IMR-90 (cell line): ENCODE data around the gene NHP2. TPM values are rescaled to one million over a fixed set of nuclear protein-coding genes. Genes with fewer than 3 reads are reported as not detected.

Experiments
- ATAC-seq: fragments of 200-7000 bp; cut with Tn5 transposase; 2 replicates; pipeline ENCODE4 v1.9.1; 2020; ENCODE audit warnings: low read depth, mild to moderate bottlenecking, moderate library complexity
- BruUV-seq: library from RNA; stranded (reverse); fragments of 400-500 nt; replicated peaks from 2 replicates; lab custom pipeline; 2021; lab: Mats Ljungman, UMichigan
- CTCF ChIA-PET: fragments of 300-600 bp; formaldehyde crosslinking; extraction: SDS; loops from one replicate; lab custom pipeline; 2021; ENCODE audit warnings: antibody characterized with exemption; lab: Yijun Ruan, JAX
- POLR2A ChIA-PET: fragments of 300-600 bp; sonication (Branson Sonifier 250); formaldehyde crosslinking; loops from one replicate; lab custom pipeline; 2022; ENCODE audit warnings: antibody characterized with exemption; ENCODE audit not compliant: unreplicated experiment; lab: Charles Lee
- DNase-seq: peaks from one replicate; pipeline ENCODE4 v3.0.0; 2013
- H2AFZ ChIP-seq: replicated peaks from 2 replicates; pipeline ENCODE3; 2013; ENCODE audit warnings: low read length, mild to moderate bottlenecking; ENCODE audit not compliant: poor library complexity
- H2AK5ac ChIP-seq: 2 replicates; pipeline ENCODE4 v1.6.1; 2013; ENCODE audit warnings: low read depth, low read length, inconsistent platforms
- H2AK9ac ChIP-seq: replicated peaks from 2 replicates; pipeline ENCODE3; 2013; ENCODE audit warnings: mild to moderate bottlenecking, low read depth, low read length, moderate library complexity; ENCODE audit not compliant: poor library complexity
- H2BK120ac ChIP-seq: 2 replicates; pipeline ENCODE4 v1.6.1; 2013; ENCODE audit warnings: low read depth, low read length, inconsistent platforms
- H2BK15ac ChIP-seq: 3 replicates; pipeline ENCODE4 v1.6.1; 2013; ENCODE audit warnings: low read depth, low read length, inconsistent platforms
- H2BK20ac ChIP-seq: 2 replicates; pipeline ENCODE4 v1.6.1; 2013; ENCODE audit warnings: low read depth, mild to moderate bottlenecking, inconsistent platforms, low read length, moderate library complexity
- H2BK5ac ChIP-seq: 2 replicates; pipeline ENCODE4 v1.6.1; 2013; ENCODE audit warnings: mild to moderate bottlenecking, low read depth, low read length, inconsistent platforms; ENCODE audit not compliant: poor library complexity, severe bottlenecking
- H3K14ac ChIP-seq: replicated peaks from 2 replicates; pipeline ENCODE4 v1.6.1; 2013; ENCODE audit warnings: low read depth, low read length, inconsistent platforms
- H3K18ac ChIP-seq: 2 replicates; pipeline ENCODE4 v1.6.1; 2013; ENCODE audit warnings: low read depth, low read length, control low read depth
- H3K23ac ChIP-seq: 2 replicates; pipeline ENCODE4 v1.6.1; 2013; ENCODE audit warnings: low read depth, low read length, inconsistent platforms
- H3K27ac ChIP-seq: 2 replicates; pipeline ENCODE4 v1.5.1; 2013; ENCODE audit warnings: mild to moderate bottlenecking, control low read depth, low read length; ENCODE audit not compliant: insufficient read depth
- H3K27me3 ChIP-seq: 2 replicates; pipeline ENCODE4 v1.6.1; 2013; ENCODE audit warnings: low read length; ENCODE audit not compliant: control insufficient read depth, insufficient read depth
- H3K36me3 ChIP-seq: 2 replicates; pipeline ENCODE4 v1.6.1; 2013; ENCODE audit warnings: low read length, mixed read lengths; ENCODE audit not compliant: control insufficient read depth, insufficient read depth
- H3K4ac ChIP-seq: 2 replicates; pipeline ENCODE4 v1.6.1; 2013; ENCODE audit warnings: low read depth, low read length, inconsistent platforms
- H3K4me1 ChIP-seq: 2 replicates; pipeline ENCODE4 v1.6.1; 2013; ENCODE audit warnings: low read length, mixed read lengths; ENCODE audit not compliant: control insufficient read depth, insufficient read depth
- H3K4me2 ChIP-seq: 2 replicates; pipeline ENCODE4 v1.6.1; 2013; ENCODE audit warnings: low read depth, mild to moderate bottlenecking, control low read depth, low read length, moderate library complexity
- H3K4me3 ChIP-seq: 2 replicates; pipeline ENCODE4 v1.5.1; 2013; ENCODE audit warnings: low read depth, mild to moderate bottlenecking, control low read depth, low read length, moderate library complexity; ENCODE audit not compliant: insufficient read depth
- H3K56ac ChIP-seq: 2 replicates; pipeline ENCODE4 v1.6.1; 2013; ENCODE audit warnings: low read length, inconsistent platforms; ENCODE audit not compliant: insufficient read depth; ENCODE audit errors: extremely low read depth
- H3K79me1 ChIP-seq, 2 experiments: 2 replicates each; pipeline ENCODE4 v1.6.1; 2013; ENCODE audit warnings: low read length in 2 of 2, inconsistent platforms in 1 of 2, low read depth in 1 of 2
- H3K9ac ChIP-seq: 2 replicates; pipeline ENCODE4 v1.6.1; 2013; ENCODE audit warnings: low read depth, low read length, control low read depth
- H3K9me1 ChIP-seq: 2 replicates; pipeline ENCODE4 v1.6.1; 2013; ENCODE audit warnings: low read length, inconsistent platforms; ENCODE audit not compliant: insufficient read depth
- H3K9me3 ChIP-seq: 2 replicates; pipeline ENCODE4 v1.6.1; 2013; ENCODE audit warnings: low read length; ENCODE audit not compliant: control insufficient read depth, insufficient read depth
- H4K20me1 ChIP-seq: 2 replicates; pipeline ENCODE4 v1.6.1; 2013; ENCODE audit warnings: low read length, inconsistent platforms; ENCODE audit not compliant: insufficient read depth
- H4K5ac ChIP-seq: 2 replicates; pipeline ENCODE4 v1.6.1; 2013; ENCODE audit warnings: mild to moderate bottlenecking, low read depth, low read length, control low read depth
- H4K8ac ChIP-seq, 2 experiments: 2 replicates each; pipeline ENCODE4 v1.6.1; 2013; ENCODE audit warnings: low read depth in 2 of 2, low read length in 2 of 2, control low read depth in 1 of 2, inconsistent platforms in 1 of 2
- H4K91ac ChIP-seq: 2 replicates; pipeline ENCODE4 v1.6.1; 2013; ENCODE audit warnings: low read depth, low read length, inconsistent platforms; ENCODE audit not compliant: insufficient read depth
- MAFK ChIP-seq: IDR thresholded peaks from 2 replicates; pipeline ENCODE4 v1.6.1; 2012; ENCODE audit warnings: low read depth, low read length, improper control_type of control experiment
- MXI1 ChIP-seq: IDR thresholded peaks from 2 replicates; pipeline ENCODE4 v1.6.1; 2012; ENCODE audit warnings: low read depth, mild to moderate bottlenecking, low read length, moderate library complexity, borderline replicate concordance
- RAD21 ChIP-seq: IDR thresholded peaks from 2 replicates; pipeline ENCODE4 v1.6.1; 2012; ENCODE audit warnings: low read length, improper control_type of control experiment
- WGBS, 2 experiments: methylation state at CpG; one replicate each; pipeline versions ENCODE4 v1.1.5 to v1.1.7; 2013; ENCODE audit warnings: missing lambda C conversion rate in 2 of 2; ENCODE audit not compliant: insufficient read length in 1 of 2; ENCODE audit errors: extremely low coverage in 2 of 2; 5-methylcytosine and 5-hydroxymethylcytosine counted together
- dilution Hi-C: fragments of 300-500 bp; cut with HindIII; formaldehyde crosslinking; loops from one replicate; pipeline ENCODE4 v1.14.3; 2018; ENCODE audit warnings: low sequenced_read_pairs; ENCODE audit not compliant: unreplicated experiment
- in situ Hi-C: fragments of 300-500 bp; cut with MboI; formaldehyde crosslinking; loops from 3 replicates; pipeline ENCODE4 v1.14.3; 2019; ENCODE audit warnings: low sequenced_read_pairs, inconsistent platforms, mixed read lengths
- intact Hi-C: fragments of 100-400 bp; cut with micrococcal nuclease; formaldehyde crosslinking; loops from 2 replicates; pipeline ENCODE4 v1.10.0; 2022
- polyA plus RNA-seq, 3 experiments: library from polyadenylated mRNA; depleted of rRNA; stranded (reverse); fragments of >200 nt; gene quantifications; 2 replicates each; pipeline ENCODE4 v1.2.3, GENCODE V29; 2012; ENCODE audit warnings: low replicate concordance in 1 of 3
- total RNA-seq: library from RNA; depleted of rRNA; stranded (reverse); fragments of >200 nt; gene quantifications from 2 replicates; pipeline ENCODE4 v1.2.3, GENCODE V29; 2012

The NHP2 gene
- total and polyA plus RNA-seq, 2 of the 4 experiments (the other 2 are of a cell fraction), result 180 to 278 TPM

DNA sequence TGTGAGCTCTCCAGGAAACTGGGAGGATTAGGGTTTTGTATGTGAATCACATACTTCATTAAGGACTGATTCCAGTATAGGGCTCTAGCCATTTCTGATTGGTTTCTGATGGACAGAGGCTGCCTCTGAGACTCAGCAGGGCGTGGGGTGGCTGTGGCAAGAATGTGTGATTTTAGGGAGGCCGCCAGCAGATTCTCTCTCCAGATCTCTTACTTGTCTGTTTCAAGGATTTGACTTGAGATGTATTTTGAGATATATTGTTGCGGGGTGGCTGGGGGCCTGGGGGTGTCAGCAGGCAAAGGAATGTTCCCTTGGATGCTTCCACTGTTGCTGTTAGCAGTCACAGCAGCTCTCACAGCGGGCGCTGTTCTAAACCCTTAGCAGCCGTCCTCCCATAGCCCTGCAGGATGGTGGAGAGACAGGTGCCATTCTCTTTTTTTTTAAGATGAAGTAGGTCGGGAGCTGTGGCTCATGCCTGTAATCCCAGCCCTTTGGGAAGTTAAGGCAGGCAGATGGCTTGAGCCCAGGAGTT, 42.7 kb upstream of the NHP2 start:
- ChIA-PET CTCF (interaction anchor here (0.6 to 1.2 kb wide), 2 partner anchors 10 to 12 kb away, joined by 3 read pairs; no protein-coding TSS in a partner anchor), POLR2A (no interaction called here)
- Histone ChIP-seq H2BK20ac (no peak overlapping the region), H3K4me2 (no peak overlapping the region), H4K91ac (no peak overlapping the region), H2AK9ac (no peak overlapping the region), H2BK120ac (no peak overlapping the region), H3K4ac (no peak overlapping the region), H2AK5ac (no peak overlapping the region), H3K79me1 (no peaks in the 10 kb centered on the region), H3K36me3 (no peaks in the 10 kb centered on the region), H3K4me3 (no peak overlapping the region), H3K9me3 (peaks cover 5% of the 10 kb centered on the region; the same call in 1 of the 2 replicates), H4K20me1 (no peaks in the 10 kb centered on the region), H3K23ac (no peak overlapping the region), H3K4me1 (no peaks in the 10 kb centered on the region), H3K27ac (no peak overlapping the region), H2AFZ (no peak overlapping the region), H3K27me3 (peaks cover 23% of the 10 kb centered on the region; the same call in 1 of the 2 replicates), H4K8ac (no peak overlapping the region), H3K56ac (no peak overlapping the region), H3K14ac (no peak overlapping the region), H2BK5ac (no peak overlapping the region), H2BK15ac (no peak overlapping the region), H3K18ac (no peak overlapping the region), H4K5ac (no peak overlapping the region), H3K9me1 (no peaks in the 10 kb centered on the region), H3K9ac (no peak overlapping the region)
- WGBS, 2 experiments, result no CpG with 5 or more reads among the region's 7 CpGs
- no peak for DNase-seq
- intact Hi-C loops, result no loop called here
- ATAC-seq, result no peak; the same call in 1 of the 2 replicates
- BruUV-seq, result no TSS peak
- no peak for TF ChIP-seq MAFK
- TF ChIP-seq MXI1, result no peak
- no peak for TF ChIP-seq RAD21
- dilution Hi-C loops, result no loop called here
- in situ Hi-C loops, result no loop called here
